Lung (tissue), 12 donors: Measurements from ENCODE around the gene ANKRD23. TPM values are rescaled to one million over a fixed set of nuclear protein-coding genes. Genes with fewer than 3 reads are reported as not detected.

Experiments
- ATAC-seq: fragments of 200-7000 bp; cut with Tn5 transposase; one replicate; pipeline ENCODE4 v1.9.1; 2020; ENCODE audit warnings: moderate number of reproducible peaks; ENCODE audit not compliant: insufficient read depth, low FRiP score
- DNase-seq, 3 donors: peaks; one replicate each; pipeline ENCODE4 v3.0.0-alpha.2; 2013 to 2017
- H3K27ac ChIP-seq, 2 donors: one replicate each; pipeline ENCODE4 v1.5.1; 2013; ENCODE audit warnings: mild to moderate bottlenecking in 2 of 2, moderate library complexity in 2 of 2, control low read depth in 1 of 2, inconsistent platforms in 1 of 2, low read depth in 1 of 2, low read length in 1 of 2
- H3K27me3 ChIP-seq, 3 donors: one replicate each; pipeline ENCODE4 v1.5.1; 2013; ENCODE audit warnings: low read length in 2 of 3; ENCODE audit not compliant: control insufficient read depth in 3 of 3, insufficient read depth in 3 of 3
- H3K36me3 ChIP-seq, 4 donors: one replicate each; pipeline ENCODE4 v1.5.1; 2013; ENCODE audit warnings: low read length in 4 of 4, mild to moderate bottlenecking in 1 of 4, moderate library complexity in 1 of 4; ENCODE audit not compliant: control insufficient read depth in 4 of 4, insufficient read depth in 4 of 4
- H3K4me1 ChIP-seq, 5 donors: one replicate each; pipeline ENCODE4 v1.5.1; 2013; ENCODE audit warnings: low read length in 5 of 5, mild to moderate bottlenecking in 2 of 5, moderate library complexity in 1 of 5; ENCODE audit not compliant: control insufficient read depth in 5 of 5, insufficient read depth in 5 of 5
- H3K4me3 ChIP-seq: one replicate; pipeline ENCODE4 v1.5.1; 2013; ENCODE audit warnings: mild to moderate bottlenecking, control low read depth, moderate library complexity
- H3K9ac ChIP-seq, 2 donors: one replicate each; pipeline ENCODE4 v1.5.1; 2013; ENCODE audit warnings: low read length in 2 of 2, control low read depth in 1 of 2; ENCODE audit not compliant: insufficient read depth in 1 of 2
- H3K9me3 ChIP-seq, 4 donors: one replicate each; pipeline ENCODE4 v1.5.1; 2013; ENCODE audit warnings: low read length in 3 of 4, mild to moderate bottlenecking in 1 of 4, moderate library complexity in 1 of 4; ENCODE audit not compliant: control insufficient read depth in 4 of 4, insufficient read depth in 3 of 4
- WGBS, 2 donors: extraction: QIAGEN DNeasy Blood & Tissue Kit; methylation state at CpG; one replicate each; pipeline ENCODE4 v1.1.7; 2013; 5-methylcytosine and 5-hydroxymethylcytosine counted together
- polyA plus RNA-seq, 2 donors: library from polyadenylated mRNA; stranded (reverse); fragments of 200-250 nt; gene quantifications; one replicate each; pipeline ENCODE4 v1.2.1, GENCODE V29; 2013
- total RNA-seq, 2 donors: library from RNA; depleted of rRNA in 1 of 2; stranded (reverse); fragments of >200 nt in 1 of 2; gene quantifications; one replicate each; pipeline ENCODE4 v1.2.1, GENCODE V29; 2014 to 2021
- TF ChIP-seq, protein P1 (sequence below): IDR thresholded peaks from 2 replicates; pipeline ENCODE4 v1.5.1; 2012; ENCODE audit warnings: mild to moderate bottlenecking; ENCODE audit errors: control extremely low read depth, extremely low read depth
- donor health status: control.
- donor health status: control.
- donor health status: Bipolar disorder and iron deficiency.
- donor health status: healthy.
- donor health status: DM: yes; HTN: yes; CAD: no.

The ANKRD23 gene
- total and polyA plus RNA-seq, 4 donors: 1.5 to 6.9 (median 4.4) TPM

DNA sequence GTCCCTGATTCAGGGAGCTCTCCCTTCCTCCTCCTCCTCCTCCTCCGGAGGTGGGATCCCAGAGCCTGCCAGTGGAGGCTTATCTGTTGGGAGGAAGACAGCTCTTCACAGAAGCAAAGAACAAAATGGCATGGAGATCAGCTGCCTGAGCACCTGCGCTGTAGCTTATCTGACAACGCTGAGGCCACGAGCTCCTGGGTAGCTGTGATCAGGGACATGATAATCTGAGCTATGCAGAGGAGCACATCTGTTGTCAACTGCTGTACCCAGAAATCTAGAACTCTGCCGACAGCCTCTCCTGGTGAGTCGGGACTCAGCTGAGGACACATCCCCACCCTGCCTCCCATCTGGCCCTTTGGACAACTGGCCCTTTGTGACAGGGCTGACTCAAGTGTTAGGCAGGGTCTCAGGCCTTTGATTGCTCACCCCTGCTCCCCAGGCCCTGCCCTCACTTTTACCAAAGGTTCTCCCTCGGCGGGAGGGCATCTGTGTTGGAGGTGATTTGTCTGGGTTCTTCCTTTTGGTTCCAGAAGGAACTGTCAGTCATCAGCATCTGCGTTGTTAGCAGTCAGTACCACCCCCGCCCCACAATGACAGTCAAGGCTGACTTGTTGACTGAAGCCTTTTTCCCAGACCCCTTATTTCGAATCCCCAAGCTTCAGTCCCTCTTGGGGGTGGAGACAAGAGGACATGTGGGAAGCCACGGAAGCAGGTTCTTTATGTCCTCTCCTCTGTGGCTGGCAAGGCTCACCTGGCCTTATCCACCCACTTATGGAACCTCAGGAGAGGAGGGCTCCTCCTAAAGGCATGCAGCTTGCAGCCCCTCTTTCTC is 33.7 kb downstream of the ANKRD23 start:
- Histone ChIP-seq H3K9me3 (no peaks in the 10 kb centered on the region), H3K36me3 (peaks cover 0 to 12% (median 9%) of the 10 kb centered on the region in 4 donors), H3K27ac (no peak overlapping the region), H3K9ac (no peak overlapping the region), H3K27me3 (no peaks in the 10 kb centered on the region), H3K4me3 (no peak overlapping the region), H3K4me1 (peaks cover 3 to 13% (median 6%) of the 10 kb centered on the region in 5 donors)
- DNase-seq (no peak), ATAC-seq (no peak)
- 89 to 93% methylated on average over 12 of the region's 12 CpGs for WGBS, 2 donors
- TF ChIP-seq, protein P1, sequence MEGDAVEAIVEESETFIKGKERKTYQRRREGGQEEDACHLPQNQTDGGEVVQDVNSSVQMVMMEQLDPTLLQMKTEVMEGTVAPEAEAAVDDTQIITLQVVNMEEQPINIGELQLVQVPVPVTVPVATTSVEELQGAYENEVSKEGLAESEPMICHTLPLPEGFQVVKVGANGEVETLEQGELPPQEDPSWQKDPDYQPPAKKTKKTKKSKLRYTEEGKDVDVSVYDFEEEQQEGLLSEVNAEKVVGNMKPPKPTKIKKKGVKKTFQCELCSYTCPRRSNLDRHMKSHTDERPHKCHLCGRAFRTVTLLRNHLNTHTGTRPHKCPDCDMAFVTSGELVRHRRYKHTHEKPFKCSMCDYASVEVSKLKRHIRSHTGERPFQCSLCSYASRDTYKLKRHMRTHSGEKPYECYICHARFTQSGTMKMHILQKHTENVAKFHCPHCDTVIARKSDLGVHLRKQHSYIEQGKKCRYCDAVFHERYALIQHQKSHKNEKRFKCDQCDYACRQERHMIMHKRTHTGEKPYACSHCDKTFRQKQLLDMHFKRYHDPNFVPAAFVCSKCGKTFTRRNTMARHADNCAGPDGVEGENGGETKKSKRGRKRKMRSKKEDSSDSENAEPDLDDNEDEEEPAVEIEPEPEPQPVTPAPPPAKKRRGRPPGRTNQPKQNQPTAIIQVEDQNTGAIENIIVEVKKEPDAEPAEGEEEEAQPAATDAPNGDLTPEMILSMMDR: no peak

DNA sequence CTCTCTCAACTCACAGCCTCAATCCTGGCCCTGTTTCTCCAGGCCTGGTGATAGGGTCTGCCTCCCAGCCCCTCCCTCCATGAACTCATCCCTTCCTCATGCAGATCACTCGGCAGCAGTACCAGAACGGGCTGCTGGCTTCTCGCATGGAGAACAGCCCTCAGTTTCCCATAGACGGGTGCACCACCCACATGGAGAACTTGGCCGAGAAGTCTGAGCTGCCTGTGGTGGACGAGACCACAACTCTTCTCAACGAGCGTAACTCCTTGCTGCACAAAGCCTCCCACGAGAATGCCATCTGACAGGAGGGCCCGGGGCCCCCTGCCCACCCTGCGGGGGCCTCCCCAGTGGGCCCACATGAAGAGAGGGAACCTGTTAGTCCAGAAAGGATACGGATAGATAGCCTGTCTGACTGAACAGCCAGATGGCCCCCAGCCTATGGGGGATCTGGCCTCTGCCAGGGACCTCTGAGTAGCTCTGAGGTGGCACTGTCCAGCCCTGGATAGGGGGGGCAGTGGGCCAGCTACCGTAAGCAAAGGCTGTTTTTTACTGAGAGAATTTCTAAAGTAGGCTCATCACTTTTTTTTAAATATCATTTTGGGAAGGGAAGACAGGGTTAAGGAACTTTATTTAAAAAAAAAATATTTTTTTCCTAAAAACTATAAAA is 34.5 kb downstream of the ANKRD23 start:
- Histone ChIP-seq H3K27ac (no peak overlapping the region), H3K9me3 (no peaks in the 10 kb centered on the region), H3K4me3 (no peak overlapping the region), H3K27me3 (no peaks in the 10 kb centered on the region), H3K9ac (no peak overlapping the region), H3K4me1 (peaks cover 0 to 13% (median 6%) of the 10 kb centered on the region in 5 donors), H3K36me3 (peaks cover 0 to 12% (median 9%) of the 10 kb centered on the region in 4 donors)
- ATAC-seq (no peak), DNase-seq (no peak)
- TF ChIP-seq, protein P1: no peak
- WGBS, 2 donors: 93% methylated on average over 13 of the region's 13 CpGs

DNA sequence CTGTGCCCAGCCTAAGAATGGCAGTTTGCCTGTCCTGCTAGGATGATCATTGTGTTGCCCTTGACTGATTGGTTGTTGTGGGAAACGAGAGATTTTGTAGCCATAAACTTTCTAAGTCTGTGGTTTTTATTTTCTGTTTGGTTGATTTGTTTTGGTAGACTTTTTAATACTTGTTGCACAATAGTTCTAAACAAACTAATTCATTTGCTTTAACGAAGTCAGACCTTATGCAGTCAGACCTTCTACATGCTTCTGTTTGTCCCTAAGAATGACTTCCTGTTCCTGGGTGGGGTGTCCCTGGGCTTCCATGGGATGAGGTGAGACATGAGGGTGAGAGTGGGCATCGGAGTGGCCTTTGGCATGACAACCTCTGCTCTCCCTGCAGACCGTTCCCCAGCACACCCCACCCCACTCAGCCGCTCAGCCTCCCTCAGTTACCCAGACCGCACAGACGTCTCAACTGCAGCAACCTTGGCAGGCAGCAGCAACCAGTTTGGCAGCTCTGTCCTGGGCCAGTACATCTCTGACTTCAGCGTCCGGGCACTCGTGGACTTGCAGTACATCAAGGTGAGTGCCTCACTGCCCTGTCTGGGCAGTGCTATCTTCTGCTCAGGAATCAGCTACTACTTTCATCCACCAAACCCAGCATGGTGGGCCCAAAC is 35.5 kb downstream of the ANKRD23 start:
- peaks cover 0 to 12% (median 9%) of the 10 kb centered on the region in 4 donors for H3K36me3 ChIP-seq
- no peak for DNase-seq
- H3K27ac ChIP-seq: no peak overlapping the region
- peaks cover 0 to 13% (median 6%) of the 10 kb centered on the region in 5 donors for H3K4me1 ChIP-seq
- H3K27me3 ChIP-seq: no peaks in the 10 kb centered on the region
- no peaks in the 10 kb centered on the region for H3K9me3 ChIP-seq
- TF ChIP-seq, protein P1: no peak
- no peak for ATAC-seq
- H3K4me3 ChIP-seq: no peak overlapping the region
- 74 to 82% methylated on average over 10 of the region's 10 CpGs for WGBS, 2 donors
- no peak overlapping the region for H3K9ac ChIP-seq
